H9 (cell line): ENCODE results near the gene GVQW3. TPM values are rescaled to one million over a fixed set of nuclear protein-coding genes. Genes with fewer than 3 reads are reported as not detected.

Source experiments
- DNase-seq: peaks from one replicate; pipeline ENCODE4 v3.0.0-alpha.2; 2017
- H2AFZ ChIP-seq: one replicate; pipeline ENCODE4 v1.6.1; 2013; ENCODE audit warnings: mild to moderate bottlenecking, low read length, control low read depth, moderate library complexity
- H2AK5ac ChIP-seq: 2 replicates; pipeline ENCODE4 v1.6.1; 2013; ENCODE audit warnings: low read length, control low read depth, mixed read lengths; ENCODE audit not compliant: insufficient read length
- H2BK120ac ChIP-seq: one replicate; pipeline ENCODE4 v1.6.1; 2013; ENCODE audit warnings: low read depth, mild to moderate bottlenecking, low read length, control low read depth, inconsistent platforms; ENCODE audit not compliant: poor library complexity, severe bottlenecking
- H2BK12ac ChIP-seq: 2 replicates; pipeline ENCODE4 v1.6.1; 2013; ENCODE audit warnings: low read length, control low read depth, mixed read lengths, low read depth; ENCODE audit not compliant: insufficient read length
- H2BK15ac ChIP-seq: 2 replicates; pipeline ENCODE4 v1.6.1; 2013; ENCODE audit warnings: low read depth, low read length, control low read depth
- H2BK20ac ChIP-seq: one replicate; pipeline ENCODE4 v1.6.1; 2013; ENCODE audit warnings: low read depth, mild to moderate bottlenecking, low read length, control low read depth, inconsistent platforms; ENCODE audit not compliant: poor library complexity, severe bottlenecking
- H2BK5ac ChIP-seq: 2 replicates; pipeline ENCODE4 v1.6.1; 2013; ENCODE audit warnings: low read length, control low read depth, mixed read lengths; ENCODE audit not compliant: insufficient read length
- H3K14ac ChIP-seq: 2 replicates; pipeline ENCODE4 v1.6.1; 2013; ENCODE audit warnings: low read length, control low read depth; ENCODE audit not compliant: insufficient read depth
- H3K18ac ChIP-seq: 2 replicates; pipeline ENCODE4 v1.6.1; 2013; ENCODE audit warnings: low read depth, mild to moderate bottlenecking, mixed read lengths, low read length, control low read depth; ENCODE audit not compliant: insufficient read length
- H3K23ac ChIP-seq: 2 replicates; pipeline ENCODE4 v1.6.1; 2013; ENCODE audit warnings: low read length, control low read depth, mixed read lengths, low read depth; ENCODE audit not compliant: insufficient read length
- H3K23me2 ChIP-seq: 2 replicates; pipeline ENCODE4 v1.6.1; 2013; ENCODE audit warnings: low read depth, mild to moderate bottlenecking, mixed read lengths, low read length, control low read depth; ENCODE audit not compliant: insufficient read length, poor library complexity, severe bottlenecking
- H3K27ac ChIP-seq: 2 replicates; pipeline ENCODE4 v1.5.1; 2013; ENCODE audit warnings: low read length, control low read depth, mixed read lengths, low read depth; ENCODE audit not compliant: insufficient read length
- H3K27me3 ChIP-seq: 2 replicates; pipeline ENCODE4 v1.6.1; 2013; ENCODE audit warnings: low read length, control low read depth, inconsistent platforms; ENCODE audit not compliant: insufficient read depth
- H3K4ac ChIP-seq: 2 replicates; pipeline ENCODE4 v1.6.1; 2013; ENCODE audit warnings: low read depth, mild to moderate bottlenecking, control low read depth, inconsistent platforms, low read length, moderate library complexity
- H3K4me1 ChIP-seq: 2 replicates; pipeline ENCODE4 v1.6.1; 2013; ENCODE audit warnings: low read length, control low read depth, inconsistent platforms; ENCODE audit not compliant: insufficient read depth
- H3K4me2 ChIP-seq: 2 replicates; pipeline ENCODE4 v1.6.1; 2013; ENCODE audit warnings: low read length, control low read depth, mixed read lengths; ENCODE audit not compliant: insufficient read length, insufficient read depth
- H3K56ac ChIP-seq: 2 replicates; pipeline ENCODE4 v1.6.1; 2013; ENCODE audit warnings: low read depth, mild to moderate bottlenecking, mixed read lengths, low read length, control low read depth; ENCODE audit not compliant: insufficient read length
- H3K79me1 ChIP-seq: 2 replicates; pipeline ENCODE4 v1.6.1; 2013; ENCODE audit warnings: low read depth, mild to moderate bottlenecking, moderate library complexity, low read length, control low read depth, inconsistent platforms; ENCODE audit not compliant: insufficient read depth, poor library complexity, severe bottlenecking
- H3K79me2 ChIP-seq: 2 replicates; pipeline ENCODE4 v1.6.1; 2013; ENCODE audit warnings: low read length, control low read depth, inconsistent platforms; ENCODE audit not compliant: insufficient read depth
- H3K9ac ChIP-seq: 2 replicates; pipeline ENCODE4 v1.6.1; 2013; ENCODE audit warnings: low read length, control low read depth, mixed read lengths; ENCODE audit not compliant: insufficient read length; ENCODE audit errors: extremely low read depth
- H3K9me3 ChIP-seq: one replicate; pipeline ENCODE4 v1.6.1; 2013; ENCODE audit warnings: low read depth, low read length, inconsistent platforms; ENCODE audit not compliant: control insufficient read depth
- H3T11ph ChIP-seq: one replicate; pipeline ENCODE4 v1.6.1; 2013; ENCODE audit warnings: mild to moderate bottlenecking, low read length, control low read depth, inconsistent platforms
- H4K20me1 ChIP-seq: one replicate; pipeline ENCODE4 v1.6.1; 2013; ENCODE audit not compliant: control insufficient read depth, insufficient read length, insufficient read depth
- H4K5ac ChIP-seq: 2 replicates; pipeline ENCODE4 v1.6.1; 2013; ENCODE audit warnings: low read depth, mild to moderate bottlenecking, mixed read lengths, low read length, control low read depth; ENCODE audit not compliant: insufficient read length
- H4K8ac ChIP-seq: replicated peaks from 2 replicates; pipeline ENCODE4 v1.6.1; 2013; ENCODE audit warnings: low read length, control low read depth, mixed read lengths, low read depth; ENCODE audit not compliant: insufficient read length
- H4K91ac ChIP-seq: 2 replicates; pipeline ENCODE4 v1.6.1; 2013; ENCODE audit warnings: low read depth, mild to moderate bottlenecking, moderate library complexity, mixed read lengths, low read length, control low read depth; ENCODE audit not compliant: insufficient read length
- H3K27ac Mint-ChIP-seq, 3 experiments: 2 replicates in 2 of 3; 3 replicates in 1 of 3; pipeline ENCODE4 v1.8.0; 2020 to 2021; ENCODE audit warnings: mixed read lengths in 3 of 3, mild to moderate bottlenecking in 1 of 3, moderate library complexity in 1 of 3
- H3K27me3 Mint-ChIP-seq: 2 replicates; pipeline ENCODE4 v1.8.0; 2021; ENCODE audit warnings: low read depth, mild to moderate bottlenecking, moderate library complexity, mixed read lengths
- H3K36me3 Mint-ChIP-seq, 3 experiments: 2 replicates in 2 of 3; 3 replicates in 1 of 3; pipeline ENCODE4 v1.8.0; 2020 to 2021; ENCODE audit warnings: low read depth in 3 of 3, mixed read lengths in 3 of 3; ENCODE audit not compliant: insufficient read depth in 1 of 3
- H3K4me1 Mint-ChIP-seq, 2 experiments: 2 replicates each; pipeline ENCODE4 v1.8.0; 2020; ENCODE audit warnings: mixed read lengths in 2 of 2
- H3K4me3 Mint-ChIP-seq, 2 experiments: 2 replicates in 1 of 2; 3 replicates in 1 of 2; pipeline ENCODE4 v1.8.0; 2020 to 2021; ENCODE audit warnings: mild to moderate bottlenecking in 2 of 2, mixed read lengths in 2 of 2, moderate library complexity in 1 of 2
- H3K9me3 Mint-ChIP-seq, 2 experiments: 2 replicates in 1 of 2; 3 replicates in 1 of 2; pipeline ENCODE4 v1.8.0; 2020; ENCODE audit warnings: mild to moderate bottlenecking in 2 of 2, mixed read lengths in 2 of 2, moderate library complexity in 1 of 2
- WGBS: extraction: QIAGEN DNeasy Blood & Tissue Kit; methylation state at CpG from one replicate; pipeline ENCODE4 v1.1.7; 2013; ENCODE audit warnings: missing lambda C conversion rate, low lambda C conversion rate, mixed read lengths; ENCODE audit not compliant: insufficient read length; ENCODE audit errors: extremely low coverage; 5-methylcytosine and 5-hydroxymethylcytosine counted together
- total RNA-seq: library from RNA; stranded (reverse); gene quantifications from 2 replicates; pipeline ENCODE4 v1.2.1, GENCODE V29; 2021
- TF ChIP-seq, protein P1 (sequence below): fragments of 200-600 bp; sonication (generic); conservative IDR thresholded peaks from 3 replicates; pipeline ENCODE4 v1.8.0; 2021; ENCODE audit warnings: antibody characterized with exemption, mild to moderate bottlenecking

GVQW3 gene
- total RNA-seq, 1 experiment from 2014 or later: 4.5 TPM

DNA sequence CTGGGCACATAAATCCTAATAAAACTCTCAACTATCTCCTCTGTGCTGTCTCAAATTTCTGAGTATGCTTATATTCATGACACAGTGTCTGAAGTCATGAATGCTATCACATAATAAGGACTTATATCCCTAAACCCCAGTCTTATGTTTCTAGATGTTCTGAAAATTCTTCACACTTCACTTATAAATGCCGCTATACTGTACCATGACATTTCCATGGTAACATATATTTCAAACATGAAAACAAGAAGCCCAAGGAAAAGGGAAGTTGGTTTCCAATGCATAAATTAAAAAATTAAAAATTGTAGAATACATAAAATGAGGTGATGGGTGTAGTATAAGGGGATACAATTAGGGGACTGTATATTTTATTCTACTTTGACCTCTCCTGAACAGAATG, 11.7 kb downstream of the GVQW3 start:
- no peak overlapping the region for H3K18ac ChIP-seq
- H3T11ph ChIP-seq: no peak overlapping the region
- H3K56ac ChIP-seq: no peak overlapping the region
- H3K9me3 ChIP-seq: no peaks in the 10 kb centered on the region
- no peak overlapping the region for H3K4me3 Mint-ChIP-seq
- DNase-seq: no peak
- no peaks in the 10 kb centered on the region for H3K27me3 Mint-ChIP-seq
- H4K20me1 ChIP-seq: no peaks in the 10 kb centered on the region
- no peaks in the 10 kb centered on the region for H3K9me3 Mint-ChIP-seq
- H3K23ac ChIP-seq: no peak overlapping the region
- no CpG with 5 or more reads among the region's 1 CpG for WGBS
- no peaks in the 10 kb centered on the region for H3K36me3 Mint-ChIP-seq
- no peaks in the 10 kb centered on the region for H3K23me2 ChIP-seq
- H2BK120ac ChIP-seq: no peak overlapping the region
- H2BK15ac ChIP-seq: no peak overlapping the region
- H3K4me1 ChIP-seq: no peaks in the 10 kb centered on the region
- no peak overlapping the region for H3K4me2 ChIP-seq
- H2AK5ac ChIP-seq: no peak overlapping the region
- H4K5ac ChIP-seq: no peak overlapping the region
- H4K8ac ChIP-seq: no peak overlapping the region
- no peak overlapping the region for H2BK20ac ChIP-seq
- no peaks in the 10 kb centered on the region for H3K79me2 ChIP-seq
- H3K79me1 ChIP-seq: no peaks in the 10 kb centered on the region
- H3K27ac ChIP-seq: no peak overlapping the region
- H3K27ac Mint-ChIP-seq: no peak overlapping the region
- no peak overlapping the region for H3K14ac ChIP-seq
- H3K4ac ChIP-seq: no peak overlapping the region
- no peak overlapping the region for H2AFZ ChIP-seq
- H3K4me1 Mint-ChIP-seq: no peaks in the 10 kb centered on the region
- H2BK12ac ChIP-seq: no peak overlapping the region
- H3K27me3 ChIP-seq: no peaks in the 10 kb centered on the region
- no peak overlapping the region for H2BK5ac ChIP-seq
- TF ChIP-seq, protein P1, sequence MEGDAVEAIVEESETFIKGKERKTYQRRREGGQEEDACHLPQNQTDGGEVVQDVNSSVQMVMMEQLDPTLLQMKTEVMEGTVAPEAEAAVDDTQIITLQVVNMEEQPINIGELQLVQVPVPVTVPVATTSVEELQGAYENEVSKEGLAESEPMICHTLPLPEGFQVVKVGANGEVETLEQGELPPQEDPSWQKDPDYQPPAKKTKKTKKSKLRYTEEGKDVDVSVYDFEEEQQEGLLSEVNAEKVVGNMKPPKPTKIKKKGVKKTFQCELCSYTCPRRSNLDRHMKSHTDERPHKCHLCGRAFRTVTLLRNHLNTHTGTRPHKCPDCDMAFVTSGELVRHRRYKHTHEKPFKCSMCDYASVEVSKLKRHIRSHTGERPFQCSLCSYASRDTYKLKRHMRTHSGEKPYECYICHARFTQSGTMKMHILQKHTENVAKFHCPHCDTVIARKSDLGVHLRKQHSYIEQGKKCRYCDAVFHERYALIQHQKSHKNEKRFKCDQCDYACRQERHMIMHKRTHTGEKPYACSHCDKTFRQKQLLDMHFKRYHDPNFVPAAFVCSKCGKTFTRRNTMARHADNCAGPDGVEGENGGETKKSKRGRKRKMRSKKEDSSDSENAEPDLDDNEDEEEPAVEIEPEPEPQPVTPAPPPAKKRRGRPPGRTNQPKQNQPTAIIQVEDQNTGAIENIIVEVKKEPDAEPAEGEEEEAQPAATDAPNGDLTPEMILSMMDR: no peak
- no peak overlapping the region for H3K9ac ChIP-seq
- H4K91ac ChIP-seq: no peak overlapping the region
